HG02678 (cell line): ENCODE results near the gene METTL21A.
"Not testable (repeated sequence)": the region's sequence is repeated elsewhere in the genome, so short reads cannot be mapped to it uniquely, and the experiment has no call there.

Experiments used
- ATAC-seq: cut with Tn5 transposase; IDR thresholded peaks from one replicate; pipeline ENCODE4 v1.9.1; 2021; ENCODE audit warnings: mild to moderate bottlenecking, moderate library complexity; ENCODE audit not compliant: unreplicated experiment

Gene METTL21A

DNA sequence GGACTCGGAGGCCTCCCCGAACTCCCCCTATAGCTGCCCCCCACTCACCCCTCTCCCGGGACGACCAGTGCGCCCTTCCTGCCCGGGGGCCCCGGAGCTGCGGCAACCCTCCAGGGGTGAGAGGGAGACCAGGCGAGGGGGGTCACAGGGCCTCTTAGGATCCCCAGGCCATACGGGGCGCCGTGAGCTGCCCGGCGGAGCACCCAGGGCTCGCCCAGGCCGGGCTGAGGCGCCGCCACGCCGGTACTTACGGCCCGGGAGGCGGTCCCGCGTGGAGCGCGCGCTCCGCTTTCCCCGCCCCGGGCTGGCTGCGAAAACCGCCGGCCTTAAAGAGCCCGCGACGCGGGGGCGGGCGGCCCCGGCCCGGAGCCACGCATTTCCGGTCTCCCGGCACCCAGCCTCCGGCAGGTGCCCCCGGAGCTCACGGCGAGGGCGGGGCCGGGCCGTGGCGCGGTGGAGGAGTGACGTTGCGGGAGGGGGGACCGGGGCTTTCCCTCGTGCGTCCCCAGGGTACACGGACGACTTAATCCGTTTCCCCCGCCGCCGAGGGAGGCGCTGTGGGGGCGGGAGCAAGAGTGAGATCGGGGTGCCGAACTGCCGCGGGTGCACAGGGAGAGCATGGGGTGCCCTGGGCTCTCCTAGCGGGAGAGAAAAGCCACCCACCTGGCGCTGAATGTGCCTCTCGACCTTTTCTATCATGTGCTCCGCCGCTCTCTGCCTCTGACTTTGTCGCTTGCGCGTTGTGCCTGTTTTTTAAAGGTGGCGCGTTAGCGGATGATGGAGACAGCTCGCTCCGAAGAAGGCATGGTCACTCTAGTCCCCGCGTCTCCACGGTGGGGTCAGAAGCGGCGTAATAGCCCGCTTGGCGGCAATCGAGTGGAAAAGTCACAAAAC, at the start of gene METTL21A:
Gene METTL21A (minus strand): TSS at position 381 of the 894 bp plus-strand sequence. CDS start 1,019 bp downstream, outside the sequence.
- peak; percentile 62 for ATAC-seq

DNA sequence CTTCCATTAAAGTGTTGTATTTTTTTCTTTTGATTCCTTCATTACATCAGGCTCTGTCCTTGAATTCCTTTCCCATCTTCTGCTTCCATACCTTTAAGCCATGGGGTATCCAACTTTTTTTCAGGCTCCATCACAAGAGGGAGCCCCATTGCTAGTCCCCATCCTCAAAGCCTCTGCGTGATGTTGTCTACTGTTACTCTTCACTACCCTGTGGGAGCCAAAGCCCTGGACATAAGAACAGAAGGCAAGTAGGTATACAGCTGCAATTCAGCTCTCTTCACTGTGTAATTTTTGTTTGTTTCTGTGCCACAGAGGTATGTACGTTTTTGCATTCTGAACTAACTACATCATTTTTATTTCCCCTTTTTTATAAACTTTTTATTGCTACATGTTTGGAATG, 49.6 kb upstream of the METTL21A start:
- ATAC-seq, result no peak

- no peak for ATAC-seq
Measured at GRCh38 chr2:207674266-207674774, 49.1 kb upstream of the METTL21A start.

- ATAC-seq, result no peak
Measured at GRCh38 chr2:207673431-207673830, 48.2 kb upstream of the METTL21A start.

DNA sequence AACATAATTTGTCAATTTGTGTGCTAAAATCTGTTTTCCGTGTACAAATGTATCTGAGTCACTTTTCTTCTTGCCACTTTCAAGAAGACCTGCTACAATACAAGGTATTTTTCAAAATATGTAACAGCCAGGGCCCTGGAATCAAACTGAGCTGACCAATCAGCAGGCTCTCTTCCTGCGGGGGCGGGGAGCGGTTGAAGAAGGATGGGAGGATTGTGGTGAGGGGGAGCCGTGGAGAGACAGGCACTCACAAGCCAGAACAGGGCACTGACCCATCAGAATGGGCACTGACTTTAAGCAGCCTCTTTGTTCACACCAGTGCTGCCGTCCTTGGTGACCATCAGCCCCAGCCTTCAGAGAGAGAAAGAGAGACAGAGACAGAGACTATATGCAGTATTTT, 45.7 kb upstream of the METTL21A start:
- no peak for ATAC-seq

- ATAC-seq, result no peak
Measured at GRCh38 chr2:207663870-207664545, 38.8 kb upstream of the METTL21A start.

GRCh38 chr2:207662203-207662602, 37.0 kb upstream of the METTL21A start:
- peak; percentile 88 for ATAC-seq

- ATAC-seq, result no peak
Measured at GRCh38 chr2:207660994-207661393, 35.8 kb upstream of the METTL21A start.

DNA sequence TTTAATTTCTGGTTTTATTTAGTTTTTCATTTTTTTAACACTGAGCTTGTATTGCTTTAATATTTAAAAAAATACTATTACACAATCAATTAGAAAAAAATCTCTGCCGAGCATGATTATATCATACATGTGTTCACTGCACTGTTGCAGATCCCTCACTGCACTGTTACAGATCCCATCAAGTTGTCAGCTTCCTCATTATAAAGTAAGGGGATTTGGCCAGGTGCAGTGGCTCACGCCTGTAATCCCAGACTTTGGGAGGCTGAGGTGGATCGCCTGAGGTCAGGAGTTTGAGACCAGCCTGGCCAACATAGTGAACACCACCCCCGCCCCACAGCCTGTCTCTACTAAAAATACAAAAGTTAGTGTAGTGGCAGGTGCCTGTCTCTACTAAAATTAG, 33.0 kb upstream of the METTL21A start:
- no peak for ATAC-seq

DNA sequence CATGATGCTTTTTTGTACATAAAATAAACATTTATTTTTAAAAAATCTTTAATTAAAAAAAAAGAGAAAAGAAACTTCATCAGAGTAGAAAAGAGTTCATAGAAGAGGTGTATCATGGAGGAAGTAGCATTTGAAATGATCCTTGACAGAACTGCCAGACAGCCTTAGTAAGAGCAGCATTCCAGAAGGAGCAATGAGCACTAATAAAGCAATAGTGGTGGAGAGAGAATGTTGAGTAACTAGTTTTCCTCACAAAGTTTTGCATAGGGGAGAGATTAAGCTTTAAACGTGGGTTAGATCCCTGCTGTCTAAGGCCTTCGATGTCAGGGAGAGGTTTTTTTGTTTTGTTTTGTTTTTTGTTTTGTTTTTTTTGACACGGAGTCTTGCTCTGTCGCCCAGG, 29.8 kb upstream of the METTL21A start:
- ATAC-seq, result no peak

DNA sequence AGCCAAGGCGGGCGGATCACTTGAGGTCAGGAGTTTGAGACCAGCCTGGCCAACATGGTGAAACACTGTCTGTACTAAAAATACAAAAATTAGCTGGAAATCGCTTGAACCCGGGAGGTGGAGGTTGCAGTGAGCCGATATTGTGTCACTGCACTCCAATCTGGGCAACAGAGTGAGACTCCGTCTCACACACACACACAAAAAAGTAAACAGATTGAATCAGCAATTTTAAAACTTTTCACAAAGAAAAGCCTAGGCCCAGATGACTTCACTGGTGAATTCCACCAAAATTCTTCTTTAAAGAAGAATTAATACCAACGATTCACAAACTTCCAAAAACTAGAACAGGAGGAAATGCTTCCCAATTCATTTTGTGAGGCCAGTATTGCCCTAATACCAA, 21.4 kb upstream of the METTL21A start:
- ATAC-seq, result not testable (repeated sequence)

- no peak for ATAC-seq
Measured at GRCh38 chr2:207643892-207644291, 18.7 kb upstream of the METTL21A start.

DNA sequence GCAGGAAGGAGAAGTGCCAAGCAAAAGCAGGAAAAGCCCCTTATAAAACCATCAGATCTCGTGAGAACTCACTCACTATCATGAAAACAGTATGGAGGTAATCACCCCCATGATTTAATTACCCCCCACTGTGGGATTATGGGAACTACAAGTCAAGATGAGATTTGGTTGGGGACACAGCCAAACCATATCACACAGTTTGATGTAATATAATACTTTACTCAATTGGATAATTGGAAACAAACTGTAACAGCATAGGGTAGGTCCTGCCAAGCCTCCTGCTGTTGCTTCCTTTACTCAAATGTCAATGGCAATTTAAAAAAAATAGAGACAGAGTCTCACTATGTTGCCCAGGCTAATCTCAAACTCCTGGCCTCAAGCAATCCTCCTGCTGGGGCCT, 15.5 kb upstream of the METTL21A start:
- no peak for ATAC-seq

DNA sequence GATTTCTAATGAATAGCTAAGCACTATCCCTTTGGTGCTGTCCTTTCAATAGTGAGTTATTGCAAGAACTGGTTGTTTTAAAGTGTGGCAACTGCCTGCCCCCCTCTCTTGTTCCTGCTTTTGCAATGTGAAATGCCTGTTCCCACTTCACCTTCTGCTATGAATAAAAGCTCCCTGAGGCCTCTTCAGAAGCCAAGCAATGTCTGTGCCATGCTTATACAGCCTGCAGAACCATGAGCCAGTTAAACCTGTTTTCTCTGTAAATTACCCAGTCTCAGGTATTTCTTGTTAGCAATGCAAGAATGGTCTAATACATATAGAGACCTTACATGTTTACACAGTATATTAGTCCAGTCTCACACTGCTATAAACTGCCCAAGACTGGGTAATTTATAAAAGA, 15.0 kb upstream of the METTL21A start:
- ATAC-seq, result no peak

DNA sequence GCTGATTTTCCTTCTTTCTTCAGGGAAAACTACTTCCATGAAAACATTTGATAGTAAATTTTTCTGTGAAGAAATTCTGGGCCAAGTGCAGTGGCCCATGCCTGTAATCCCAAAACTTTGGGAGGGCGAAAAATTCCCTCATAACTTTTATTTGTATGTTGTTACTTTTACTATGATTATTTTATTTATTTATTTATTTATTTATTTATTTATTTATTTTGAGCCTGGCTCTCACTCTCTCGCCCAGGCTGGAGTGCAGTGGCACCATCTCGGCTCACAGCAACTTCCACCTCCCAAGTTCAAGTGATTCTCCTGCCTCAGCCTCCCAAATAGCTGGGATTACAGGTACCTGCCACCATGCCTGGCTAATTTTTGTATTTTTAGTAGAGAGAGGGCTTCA, 14.1 kb upstream of the METTL21A start:
- ATAC-seq, result not testable (repeated sequence)

- ATAC-seq, result no peak
Measured at GRCh38 chr2:207635468-207636200, 10.4 kb upstream of the METTL21A start.

- ATAC-seq, result no peak
Measured at GRCh38 chr2:207633686-207634085, 8.5 kb upstream of the METTL21A start.

DNA sequence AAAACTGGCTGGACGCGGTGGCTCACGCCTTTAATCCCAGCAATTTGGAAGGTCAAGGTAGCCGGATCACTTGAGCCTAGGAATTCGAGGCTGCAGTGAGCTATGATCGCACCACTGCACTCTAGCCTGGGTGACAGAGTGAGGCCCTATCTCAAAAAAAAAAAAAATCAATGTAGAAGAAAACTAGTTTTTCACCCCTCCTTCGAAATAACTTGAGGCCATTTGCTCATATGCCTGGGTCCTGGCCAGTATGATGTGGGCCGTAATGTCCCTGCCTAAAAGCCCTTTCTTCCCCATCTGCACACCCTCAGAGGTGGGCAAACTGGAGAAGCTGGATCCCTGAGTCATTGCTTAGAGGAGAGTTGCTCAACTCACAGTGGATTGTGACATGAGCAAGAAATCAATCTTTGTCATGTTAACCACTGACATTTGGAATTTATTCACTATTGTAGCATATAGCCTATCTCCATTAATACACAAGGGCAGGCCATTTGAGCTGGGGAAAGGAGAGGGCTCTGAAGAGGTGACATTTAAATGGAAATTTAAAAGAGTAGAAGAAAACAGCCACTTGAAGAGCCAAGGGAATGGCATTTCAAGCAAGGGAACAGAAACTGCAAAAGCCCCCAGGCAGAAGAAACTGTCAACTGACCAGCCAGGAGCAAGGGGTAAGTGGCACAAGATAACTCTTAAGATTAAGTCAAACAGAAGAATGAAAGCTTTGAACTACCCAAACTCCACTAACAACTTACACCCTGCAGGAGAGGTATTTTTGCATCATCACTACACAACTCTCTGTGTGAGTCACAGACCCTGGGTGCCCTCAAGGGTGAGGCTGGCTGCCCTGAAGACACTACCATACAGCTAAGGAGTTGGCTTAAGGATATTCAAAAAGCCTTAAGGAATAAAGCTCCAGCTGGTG, 7.6 kb upstream of the METTL21A start:
- ATAC-seq, result peak; percentile 51

GRCh38 chr2:207630491-207630890, 5.3 kb upstream of the METTL21A start:
- no peak for ATAC-seq

DNA sequence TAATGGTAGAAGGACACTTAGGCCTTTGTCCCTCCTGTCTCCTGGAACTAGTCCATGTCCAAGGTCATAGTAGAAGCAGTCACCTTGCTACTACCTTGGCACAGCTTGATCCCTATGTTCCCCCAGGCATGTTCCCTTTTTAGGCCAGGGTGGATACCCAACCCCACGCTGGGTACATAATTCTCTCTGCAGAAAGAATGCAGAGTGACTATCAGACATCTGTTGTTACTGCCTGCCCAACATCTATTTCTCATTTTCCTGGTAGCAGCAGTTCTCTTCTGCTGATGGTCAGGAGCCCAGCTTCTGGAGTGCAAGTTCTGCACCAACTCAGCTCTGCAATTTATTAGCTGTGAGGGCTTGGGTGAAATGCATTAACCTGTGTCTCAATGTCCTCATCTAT, 4.4 kb upstream of the METTL21A start:
- no peak for ATAC-seq
